WTC11 (cell line): ENCODE data around the gene RPL38. TPM values are rescaled to one million over a fixed set of nuclear protein-coding genes. Genes with fewer than 3 reads are reported as not detected.

Experiments
- ATF2 ChIP-seq: sonication (generic); formaldehyde crosslinking; IDR thresholded peaks from 2 replicates; pipeline ENCODE4 v1.8.1; 2022; ENCODE audit warnings: low read depth, missing genetic modification reagents, borderline replicate concordance
- ATF3 ChIP-seq: sonication (generic); formaldehyde crosslinking; conservative IDR thresholded peaks from 2 replicates; pipeline ENCODE4 v1.8.1; 2022; ENCODE audit warnings: mild to moderate bottlenecking, missing genetic modification reagents
- ELF4 ChIP-seq: sonication (generic); formaldehyde crosslinking; IDR thresholded peaks from 2 replicates; pipeline ENCODE4 v1.8.1; 2022; ENCODE audit warnings: low read depth, mild to moderate bottlenecking, moderate library complexity, missing genetic modification reagents
- EMX1 ChIP-seq: fragments of 250-450 bp; sonication (Bioruptor Pico); IDR thresholded peaks from 2 replicates; pipeline ENCODE4 v1.8.0; 2021; ENCODE audit warnings: mild to moderate bottlenecking
- ETV6 ChIP-seq: sonication (generic); formaldehyde crosslinking; IDR thresholded peaks from 2 replicates; pipeline ENCODE4 v1.8.1; 2022; ENCODE audit warnings: mild to moderate bottlenecking, missing genetic modification reagents
- GRHL2 ChIP-seq: fragments of 250-450 bp; sonication (Bioruptor Pico); IDR thresholded peaks from 2 replicates; pipeline ENCODE4 v1.8.0; 2022; ENCODE audit warnings: mild to moderate bottlenecking, moderate library complexity; ENCODE audit not compliant: insufficient replicate concordance, severe bottlenecking
- GTF2I ChIP-seq: fragments of 250-450 bp; sonication (Bioruptor Pico); conservative IDR thresholded peaks from 2 replicates; pipeline ENCODE4 v1.4.0; 2021; ENCODE audit warnings: mild to moderate bottlenecking
- HMGA2 ChIP-seq: fragments of 250-450 bp; sonication (Bioruptor Pico); IDR thresholded peaks from 2 replicates; pipeline ENCODE4 v1.4.0; 2021; ENCODE audit warnings: mild to moderate bottlenecking, moderate library complexity
- IRF1 ChIP-seq: sonication (generic); formaldehyde crosslinking; IDR thresholded peaks from 2 replicates; pipeline ENCODE4 v1.8.0; 2023; ENCODE audit warnings: missing genetic modification reagents
- JUN ChIP-seq: sonication (generic); formaldehyde crosslinking; IDR thresholded peaks from 2 replicates; pipeline ENCODE4 v1.8.0; 2023; ENCODE audit warnings: mild to moderate bottlenecking, missing genetic modification reagents
- MLX ChIP-seq: sonication (generic); formaldehyde crosslinking; IDR thresholded peaks from 2 replicates; pipeline ENCODE4 v1.8.1; 2023; ENCODE audit warnings: mild to moderate bottlenecking, missing genetic modification reagents, moderate library complexity
- NR3C1 ChIP-seq: sonication (generic); formaldehyde crosslinking; conservative IDR thresholded peaks from 2 replicates; pipeline ENCODE4 v1.8.1; 2023; ENCODE audit warnings: low read depth, mild to moderate bottlenecking, missing genetic modification reagents
- SMAD4 ChIP-seq: sonication (generic); formaldehyde crosslinking; IDR thresholded peaks from 2 replicates; pipeline ENCODE4 v1.8.0; 2022; ENCODE audit warnings: mild to moderate bottlenecking, missing genetic modification reagents
- SOX15 ChIP-seq: fragments of 250-450 bp; sonication (Bioruptor Pico); IDR thresholded peaks from 2 replicates; pipeline ENCODE4 v1.9.0; 2021; ENCODE audit warnings: mild to moderate bottlenecking
- USF2 ChIP-seq: sonication (generic); formaldehyde crosslinking; IDR thresholded peaks from 2 replicates; pipeline ENCODE4 v1.8.1; 2023; ENCODE audit warnings: mild to moderate bottlenecking, missing genetic modification reagents, moderate library complexity
- ZNF121 ChIP-seq: sonication (generic); formaldehyde crosslinking; IDR thresholded peaks from 2 replicates; pipeline ENCODE4 v1.8.0; 2023; ENCODE audit warnings: missing genetic modification reagents
- ZNF317 ChIP-seq: sonication (generic); formaldehyde crosslinking; IDR thresholded peaks from 2 replicates; pipeline ENCODE4 v1.8.1; 2023; ENCODE audit warnings: low read depth, mild to moderate bottlenecking, moderate library complexity, missing genetic modification reagents, borderline replicate concordance
- ZNF396 ChIP-seq: fragments of 250-450 bp; sonication (Bioruptor Pico); IDR thresholded peaks from 2 replicates; pipeline ENCODE4 v1.8.0; 2021; ENCODE audit warnings: mild to moderate bottlenecking, moderate library complexity, borderline replicate concordance
- ZNF512 ChIP-seq: sonication (generic); formaldehyde crosslinking; IDR thresholded peaks from 2 replicates; pipeline ENCODE4 v1.8.1; 2022; ENCODE audit warnings: missing genetic modification reagents, borderline replicate concordance
- ZNF532 ChIP-seq: fragments of 250-450 bp; sonication (Bioruptor Pico); IDR thresholded peaks from 2 replicates; pipeline ENCODE4 v1.9.0; 2021; ENCODE audit warnings: mild to moderate bottlenecking, borderline replicate concordance
- ZNF671 ChIP-seq: fragments of 250-450 bp; sonication (Bioruptor Pico); IDR thresholded peaks from 2 replicates; pipeline ENCODE4 v1.8.0; 2021; ENCODE audit warnings: mild to moderate bottlenecking
- total RNA-seq: library from RNA; stranded (reverse); gene quantifications from 3 replicates; pipeline ENCODE4 v1.2.3, GENCODE V29; 2021

The RPL38 gene
- total RNA-seq, 1 experiment from 2014 or later: 1,170 TPM

- TF ChIP-seq ZNF396 (no peak), ATF3 (CRISPR knock-in tag) (no peak), ZNF671 (CRISPR knock-in tag) (peak; percentile 87), ZNF512 (no peak), ETV6 (CRISPR knock-in tag) (0 out of 2 replicates have a peak, but pooled peaks have one; percentile 17), SMAD4 (CRISPR knock-in tag) (no peak), SOX15 (CRISPR knock-in tag) (no peak), USF2 (no peak), GTF2I (CRISPR knock-in tag) (peak; percentile 39; the same call in 1 of the 2 replicates), MLX (CRISPR knock-in tag) (no peak), NR3C1 (CRISPR knock-in tag) (no peak), GRHL2 (no peak), EMX1 (CRISPR knock-in tag) (peak; percentile 92), HMGA2 (CRISPR knock-in tag) (no peak), ZNF317 (CRISPR knock-in tag) (no peak), ATF2 (no peak), JUN (CRISPR knock-in tag) (no peak), IRF1 (CRISPR knock-in tag) (no peak), ELF4 (no peak), ZNF532 (CRISPR knock-in tag) (peak; percentile 95; the same call in 1 of the 2 replicates), ZNF121 (CRISPR knock-in tag) (no peak)
Measured at GRCh38 chr17:74210191-74211140, 7.0 kb downstream of the RPL38 start (continued).
